Suprapubic skin (tissue), 4 donors: Measurements from ENCODE around the gene MAPK12. TPM values are rescaled to one million over a fixed set of nuclear protein-coding genes. Genes with fewer than 3 reads are reported as not detected.

ENCODE experiments used
- DNase-seq, 2 donors: peaks; one replicate each; pipeline ENCODE4 v3.0.0-alpha.2; 2019; ENCODE audit warnings: low spot score in 2 of 2
- H3K27ac ChIP-seq: fragments of 200-600 bp; sonication (generic); one replicate; pipeline ENCODE4 v1.5.1; 2019
- H3K27me3 ChIP-seq: fragments of 200-600 bp; sonication (generic); one replicate; pipeline ENCODE4 v1.5.1; 2019
- H3K36me3 ChIP-seq: fragments of 200-600 bp; sonication (generic); one replicate; pipeline ENCODE4 v1.5.1; 2019
- H3K4me1 ChIP-seq: fragments of 200-600 bp; sonication (generic); one replicate; pipeline ENCODE4 v1.5.1; 2019
- H3K4me3 ChIP-seq: fragments of 200-600 bp; sonication (generic); one replicate; pipeline ENCODE4 v1.5.1; 2019; ENCODE audit warnings: mild to moderate bottlenecking
- H3K9me3 ChIP-seq: fragments of 200-600 bp; sonication (generic); one replicate; pipeline ENCODE4 v1.5.1; 2019
- CTCF ChIP-seq, 2 donors: fragments of 200-600 bp in 1 of 2; fragments of 450-650 bp in 1 of 2; sonication (generic) in 1 of 2; IDR thresholded peaks; one replicate each; pipeline ENCODE4 v1.5.1; 2016 to 2019; ENCODE audit warnings: antibody characterized with exemption in 2 of 2, mild to moderate bottlenecking in 1 of 2, moderate library complexity in 1 of 2
- EP300 ChIP-seq: sonication (generic); formaldehyde crosslinking; IDR thresholded peaks from one replicate; pipeline ENCODE4 v1.6.1; 2017; ENCODE audit warnings: antibody characterized with exemption
- POLR2A ChIP-seq, 2 donors: fragments of 450-650 bp; IDR thresholded peaks; one replicate each; pipeline ENCODE4 v1.6.1; 2017; ENCODE audit warnings: antibody characterized with exemption in 2 of 2, mild to moderate bottlenecking in 2 of 2, moderate library complexity in 2 of 2
- POLR2AphosphoS5 ChIP-seq, 3 donors: sonication (generic); formaldehyde crosslinking; IDR thresholded peaks; one replicate each; pipeline ENCODE4 v1.6.1; 2017; ENCODE audit warnings: antibody characterized with exemption in 3 of 3
- WGBS: methylation state at CpG from one replicate; pipeline ENCODE4 v1.1.5; 2018; 5-methylcytosine and 5-hydroxymethylcytosine counted together
- total RNA-seq, 4 donors: library from RNA; depleted of rRNA; stranded (reverse); fragments of >200 nt; gene quantifications; one replicate each; pipeline ENCODE4 v1.1.0, GENCODE V29; 2016

MAPK12 gene
- total RNA-seq, 4 donors from 2014 or later = 1.3 to 5.7 (median 3.3) TPM

- TF ChIP-seq CTCF (IDR thresholded peaks at IDR 0.05) (no peak), POLR2AphosphoS5 (IDR thresholded peaks at IDR 0.05) (no peak), POLR2A (IDR thresholded peaks at IDR 0.05) (no peak), EP300 (no peak)
- peak overlapping the region; percentile 17 for H3K4me3 ChIP-seq
- WGBS = 48% methylated on average over 4 of the region's 25 CpGs
- no peak for DNase-seq
- no peaks in the 10 kb centered on the region for H3K27me3 ChIP-seq
- peaks cover 93% of the 10 kb centered on the region for H3K36me3 ChIP-seq
- H3K4me1 ChIP-seq = peaks cover 15% of the 10 kb centered on the region
- no peaks in the 10 kb centered on the region for H3K9me3 ChIP-seq
- H3K27ac ChIP-seq = peak overlapping the region; percentile 66
These were observed 20.5 kb upstream of the MAPK12 start for GRCh38 chr22:50281957-50282356.

DNA sequence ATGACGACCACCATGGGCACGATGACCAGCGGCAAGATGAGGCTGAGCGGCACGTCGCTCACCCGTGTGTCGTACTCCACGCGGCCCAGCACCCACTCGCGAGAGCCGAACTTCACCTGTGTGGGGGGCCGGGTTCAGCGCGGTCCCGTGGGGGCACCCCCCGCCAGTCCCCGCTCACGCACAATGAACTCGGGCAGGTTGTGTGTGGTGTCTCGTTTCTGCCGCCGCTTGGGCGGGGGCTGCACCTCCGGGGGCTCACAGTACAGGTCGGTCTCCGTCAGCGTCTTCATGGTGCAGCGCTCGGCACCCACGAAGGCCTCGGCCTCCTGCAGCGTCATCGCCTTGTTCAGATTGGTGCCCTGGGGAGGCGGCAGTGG lies 19.9 kb upstream of the MAPK12 start:
- peaks cover 15% of the 10 kb centered on the region for H3K4me1 ChIP-seq
- WGBS = 90% methylated on average over 27 of the region's 36 CpGs
- DNase-seq = no peak
- no peaks in the 10 kb centered on the region for H3K27me3 ChIP-seq
- TF ChIP-seq POLR2A (IDR thresholded peaks at IDR 0.05) (no peak), EP300 (no peak), POLR2AphosphoS5 (IDR thresholded peaks at IDR 0.05) (no peak), CTCF (IDR thresholded peaks at IDR 0.05) (no peak)
- H3K36me3 ChIP-seq = peaks cover 93% of the 10 kb centered on the region
- no peak overlapping the region for H3K4me3 ChIP-seq
- no peak overlapping the region for H3K27ac ChIP-seq
- H3K9me3 ChIP-seq = no peaks in the 10 kb centered on the region

DNA sequence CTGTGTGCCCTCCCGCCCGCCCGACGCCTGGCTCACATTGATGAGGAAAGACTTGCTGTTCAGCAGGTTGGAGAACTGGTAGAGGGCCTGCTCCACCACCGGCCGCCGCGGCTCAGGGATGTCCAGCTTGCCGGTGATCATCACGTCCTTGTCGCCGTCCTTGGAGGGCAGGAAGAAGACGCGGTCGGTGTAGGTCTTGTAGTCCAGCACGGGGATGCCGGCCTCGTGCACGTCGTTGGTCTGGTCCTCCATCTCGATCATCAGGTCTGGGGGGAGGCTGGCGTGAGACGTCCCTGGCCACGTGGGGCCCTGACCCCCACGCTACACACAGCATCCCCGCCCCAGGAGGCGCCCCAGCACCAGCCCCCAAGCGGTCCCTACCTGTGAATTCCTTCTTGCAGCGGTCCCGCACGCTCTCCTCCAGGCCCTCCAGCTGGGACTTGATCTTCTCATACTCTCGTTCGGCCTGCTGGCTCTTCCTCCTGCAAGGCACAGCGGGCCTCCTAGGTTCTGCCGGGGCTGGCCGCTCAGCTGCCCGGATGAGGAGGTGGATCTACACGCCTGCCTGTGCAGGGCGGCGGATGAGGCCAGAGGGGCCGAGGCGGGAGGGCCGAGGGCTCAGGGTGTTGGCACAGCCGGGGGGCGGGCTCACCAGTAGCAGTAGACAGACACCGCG lies 19.4 kb upstream of the MAPK12 start:
- Histone ChIP-seq H3K27ac (no peak overlapping the region), H3K27me3 (no peaks in the 10 kb centered on the region), H3K9me3 (no peaks in the 10 kb centered on the region), H3K4me1 (peaks cover 15% of the 10 kb centered on the region), H3K4me3 (no peak overlapping the region), H3K36me3 (peaks cover 93% of the 10 kb centered on the region)
- DNase-seq = no peak
- WGBS = 94% methylated on average over 41 of the region's 47 CpGs
- TF ChIP-seq CTCF (IDR thresholded peaks at IDR 0.05) = no peak
- TF ChIP-seq POLR2AphosphoS5 (IDR thresholded peaks at IDR 0.05) = no peak

DNA sequence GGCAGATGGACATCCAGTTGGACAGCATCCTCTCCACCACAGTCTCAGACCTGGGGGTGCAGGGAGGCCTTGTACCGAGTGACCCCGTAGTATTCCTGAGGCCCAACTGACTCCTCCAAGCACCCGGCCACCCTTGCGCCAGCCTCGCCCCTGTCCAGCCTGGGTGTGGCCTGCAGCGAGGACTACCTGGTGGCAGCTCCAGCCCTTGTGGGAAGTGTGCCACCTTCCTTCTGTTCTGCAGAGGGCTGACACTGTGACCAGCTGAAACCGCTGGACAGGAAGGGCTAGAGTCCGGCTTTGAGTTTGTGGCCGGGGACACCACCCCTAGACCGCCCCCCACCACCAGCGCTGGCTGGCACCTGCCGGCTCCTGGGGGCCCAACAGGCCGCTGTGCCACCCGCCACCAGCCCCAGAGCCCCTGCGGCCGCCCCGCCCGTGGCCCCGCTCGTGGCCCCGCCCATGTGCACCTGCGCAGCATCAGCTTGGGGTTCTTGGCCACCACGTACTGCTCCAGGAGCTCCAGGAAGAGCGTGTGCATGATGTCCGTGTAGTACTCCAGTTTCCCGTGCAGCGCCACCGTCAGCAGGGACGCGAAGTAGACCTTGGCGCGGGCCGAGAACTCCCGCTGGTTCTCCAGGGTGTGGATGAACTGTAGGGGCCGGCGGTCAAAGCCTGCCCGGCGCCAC lies 18.7 kb upstream of the MAPK12 start:
- Histone ChIP-seq H3K4me1 (peaks cover 16% of the 10 kb centered on the region), H3K4me3 (no peak overlapping the region), H3K9me3 (no peaks in the 10 kb centered on the region), H3K27me3 (no peaks in the 10 kb centered on the region), H3K27ac (no peak overlapping the region), H3K36me3 (peaks cover 96% of the 10 kb centered on the region)
- TF ChIP-seq CTCF (IDR thresholded peaks at IDR 0.05) = no peak
- no peak for TF ChIP-seq POLR2A (IDR thresholded peaks at IDR 0.05)
- TF ChIP-seq EP300 = no peak
- no peak for TF ChIP-seq POLR2AphosphoS5 (IDR thresholded peaks at IDR 0.05)
- no peak for DNase-seq
- 87% methylated on average over 25 of the region's 38 CpGs for WGBS

- 88% methylated on average over 21 of the region's 30 CpGs for WGBS
- Histone ChIP-seq H3K4me1 (peaks cover 24% of the 10 kb centered on the region), H3K27ac (no peak overlapping the region), H3K27me3 (no peaks in the 10 kb centered on the region), H3K36me3 (peaks cover 93% of the 10 kb centered on the region), H3K9me3 (no peaks in the 10 kb centered on the region), H3K4me3 (no peak overlapping the region)
- TF ChIP-seq EP300 (no peak), POLR2AphosphoS5 (IDR thresholded peaks at IDR 0.05) (no peak), POLR2A (IDR thresholded peaks at IDR 0.05) (no peak), CTCF (IDR thresholded peaks at IDR 0.05) (no peak)
- no peak for DNase-seq
These were observed 17.6 kb upstream of the MAPK12 start for GRCh38 chr22:50278956-50279619.
